HepG2 (cell line): Measurements from ENCODE around the gene FNDC3B. TPM values are rescaled to one million over a fixed set of nuclear protein-coding genes. Genes with fewer than 3 reads are reported as not detected.

ENCODE experiments used
- ATAC-seq: fragments of 200-7000 bp; cut with Tn5 transposase; 3 replicates; pipeline ENCODE4 v1.9.1; 2020; ENCODE audit warnings: mild to moderate bottlenecking, moderate library complexity
- BruUV-seq: library from RNA; stranded (reverse); fragments of 400-500 nt; replicated peaks from 2 replicates; lab custom pipeline; 2021; lab: Mats Ljungman, UMichigan
- CTCF ChIA-PET: fragments of 300-600 bp; formaldehyde crosslinking; extraction: SDS; loops from one replicate; lab custom pipeline; 2021; ENCODE audit warnings: low total read pairs, inconsistent platforms, low intra/inter-chr PET ratio; lab: Yijun Ruan, JAX
- POLR2A ChIA-PET: fragments of 350-600 bp; sonication (Branson Sonifier 250); formaldehyde crosslinking; loops from one replicate; lab custom pipeline; 2020; ENCODE audit warnings: antibody characterized with exemption, inconsistent platforms; lab: Yijun Ruan, JAX
- DNase-seq: peaks from one replicate; pipeline ENCODE4 v3.0.0-alpha.2; 2015; ENCODE audit warnings: low spot score
- FAIRE-seq: peaks from 3 replicates; lab custom pipeline; 2011; peaks lifted over from hg19 to GRCh38; lab: Jason Lieb, UNC
- H2AFZ ChIP-seq: one replicate; pipeline ENCODE4 v1.6.1; 2011; ENCODE audit warnings: low read length, inconsistent platforms
- H3K27ac ChIP-seq: fragments of 300-600 bp; 3 replicates; pipeline ENCODE4 v1.8.0; 2011; ENCODE audit warnings: mixed run types, mild to moderate bottlenecking, mixed read lengths, low read length, inconsistent platforms; ENCODE audit not compliant: insufficient read depth; ENCODE audit errors: extremely low read length
- H3K27me3 ChIP-seq, 2 experiments: fragments of 200-600 bp in 1 of 2; 2 replicates in 1 of 2; 3 replicates in 1 of 2; pipeline versions ENCODE4 v1.6.0 to v1.8.0; 2011; ENCODE audit warnings: low read length in 2 of 2, mild to moderate bottlenecking in 2 of 2, moderate library complexity in 2 of 2, inconsistent platforms in 1 of 2; ENCODE audit not compliant: insufficient read depth in 2 of 2, control insufficient read depth in 1 of 2
- H3K36me3 ChIP-seq, 2 experiments: fragments of 200-600 bp in 1 of 2; replicated peaks in 1 of 2; 2 replicates in 1 of 2; 3 replicates in 1 of 2; pipeline versions ENCODE4 v1.5.1 to v1.8.0; 2011; ENCODE audit warnings: low read length in 2 of 2, inconsistent platforms in 1 of 2; ENCODE audit not compliant: insufficient read depth in 2 of 2, control insufficient read depth in 1 of 2
- H3K4me1 ChIP-seq: 2 replicates; pipeline ENCODE4 v1.5.1; 2012; ENCODE audit warnings: low read length, inconsistent platforms; ENCODE audit not compliant: insufficient read depth
- H3K4me2 ChIP-seq: 2 replicates; pipeline ENCODE4 v1.6.0; 2011; ENCODE audit warnings: low read depth, low read length, inconsistent platforms
- H3K4me3 ChIP-seq, 3 experiments: fragments of 200-600 bp in 1 of 3; sonication (generic), shearing (Covaris generic) in 1 of 3; replicated peaks in 1 of 3; 2 replicates each; pipeline ENCODE4 v1.5.1; 2011 to 2016; ENCODE audit warnings: low read length in 3 of 3, inconsistent platforms in 2 of 3, low read depth in 2 of 3, mild to moderate bottlenecking in 2 of 3, control low read depth in 1 of 3, mixed read lengths in 1 of 3; ENCODE audit not compliant: insufficient read depth in 1 of 3
- H3K79me2 ChIP-seq: one replicate; pipeline ENCODE4 v1.6.1; 2011; ENCODE audit warnings: low read length, inconsistent platforms; ENCODE audit not compliant: insufficient read depth
- H3K9ac ChIP-seq: 2 replicates; pipeline ENCODE4 v1.6.0; 2011; ENCODE audit warnings: mild to moderate bottlenecking, low read depth, low read length, inconsistent platforms; ENCODE audit not compliant: insufficient read depth
- H3K9me3 ChIP-seq: 2 replicates; pipeline ENCODE4 v1.5.1; 2012; ENCODE audit warnings: mild to moderate bottlenecking, low read length
- H4K20me1 ChIP-seq: 2 replicates; pipeline ENCODE4 v1.6.0; 2011; ENCODE audit warnings: inconsistent platforms, mild to moderate bottlenecking, low read length, moderate library complexity; ENCODE audit not compliant: insufficient read depth
- BCL6 ChIP-seq: IDR thresholded peaks from 2 replicates; pipeline ENCODE4 v1.6.1; 2016; ENCODE audit warnings: missing genetic modification reagents, missing compliant biosample characterization
- HNF4A ChIP-seq: sonication (generic); formaldehyde crosslinking; IDR thresholded peaks from 2 replicates; pipeline ENCODE4 v1.4.0; 2020; ENCODE audit warnings: missing genetic modification reagents
- PHF21A ChIP-seq: sonication (generic); formaldehyde crosslinking; IDR thresholded peaks from 2 replicates; pipeline ENCODE4 v1.5.0; 2020; ENCODE audit warnings: mild to moderate bottlenecking, missing genetic modification reagents
- POLR2AphosphoS2 ChIP-seq: IDR thresholded peaks from 2 replicates; pipeline ENCODE4 v1.6.1; 2011; ENCODE audit warnings: low read depth, low read length, improper control_type of control experiment
- RBM22 ChIP-seq: fragments of 200-400 bp; formaldehyde crosslinking; optimal IDR thresholded peaks from 2 replicates; pipeline ENCODE3; 2017; ENCODE audit warnings: mild to moderate bottlenecking, low read length, moderate library complexity
- ZNF552 ChIP-seq: sonication (generic); formaldehyde crosslinking; IDR thresholded peaks from 2 replicates; pipeline ENCODE4 v1.9.0; 2022; ENCODE audit warnings: missing genetic modification reagents, mild to moderate bottlenecking, borderline replicate concordance
- WGBS: methylation state at CpG from one replicate; pipeline ENCODE4 v1.1.6; 2017; ENCODE audit warnings: low lambda C conversion rate; 5-methylcytosine and 5-hydroxymethylcytosine counted together
- in situ Hi-C: cut with HindIII; loops from 2 replicates; pipeline ENCODE4 v1.10.0; 2017; ENCODE audit warnings: low pct_unique_long_range_greater_than_20kb; ENCODE audit not compliant: extremely low pct_ligation_motif_present
- intact Hi-C: fragments of 100-400 bp; cut with micrococcal nuclease; formaldehyde crosslinking; loops from one replicate; pipeline ENCODE4 v1.10.0; 2022; ENCODE audit not compliant: unreplicated experiment
- polyA plus RNA-seq, 8 experiments: library from polyadenylated mRNA; depleted of rRNA in 3 of 8; stranded (reverse) in 7 of 8; unstranded in 1 of 8; fragments of >200 nt; fragmentation: Illumina TruSeq in 4 of 8; extraction: Trizol in 4 of 8; gene quantifications; 2 replicates each; pipeline versions ENCODE4 v1.2.1 to v1.2.3, GENCODE V29; 2011 to 2016; ENCODE audit warnings: low read depth in 4 of 8, missing spikeins in 1 of 8, mixed read lengths in 1 of 8; ENCODE audit not compliant: insufficient read depth in 1 of 8
- total RNA-seq, 5 experiments: library from RNA; depleted of rRNA; stranded (reverse); fragments of >200 nt; fragmentation: Illumina TruSeq; extraction: Trizol; gene quantifications; 2 replicates each; pipeline ENCODE4 v1.2.3, GENCODE V29; 2016; ENCODE audit warnings: low read depth in 1 of 5
- TF ChIP-seq, protein P1 (sequence below): sonication (generic); formaldehyde crosslinking; IDR thresholded peaks from 2 replicates; pipeline ENCODE4; 2020; ENCODE audit warnings: missing genetic modification reagents, mild to moderate bottlenecking, borderline replicate concordance
- TF ChIP-seq, protein P2 (sequence below): sonication (generic); formaldehyde crosslinking; IDR thresholded peaks from 2 replicates; pipeline ENCODE4 v1.4.0; 2020; ENCODE audit warnings: missing genetic modification reagents, low read depth, mild to moderate bottlenecking, borderline replicate concordance
- TF ChIP-seq, protein P3 (sequence below): sonication (generic); formaldehyde crosslinking; IDR thresholded peaks from 2 replicates; pipeline ENCODE4 v1.5.1; 2020; ENCODE audit warnings: mild to moderate bottlenecking, missing genetic modification reagents

Gene FNDC3B
- total and polyA plus RNA-seq, 2 of the 13 experiments (the other 11 are each of a cell fraction or from before 2014, with no cell fraction given): 74.8 to 103 TPM

DNA sequence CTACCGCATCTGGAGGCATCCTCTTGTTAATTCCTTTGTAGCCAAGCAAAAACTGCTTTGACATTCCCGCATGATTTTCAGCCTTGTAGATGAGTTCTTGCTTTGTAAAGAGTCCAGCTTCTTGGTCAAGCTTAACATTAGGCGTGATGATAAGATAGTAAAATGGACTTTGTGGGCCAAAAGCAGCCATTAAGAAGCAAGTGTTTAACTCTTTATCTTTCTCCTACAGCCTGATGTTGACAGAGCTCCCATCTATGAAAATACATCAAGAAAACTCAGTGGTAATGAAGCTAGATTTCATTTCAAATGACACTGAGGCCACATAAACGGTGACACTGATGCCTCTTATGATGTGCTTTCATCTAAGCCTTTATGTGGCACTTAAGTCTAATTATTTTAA is 33.2 kb downstream of the FNDC3B start:
- no peak for FAIRE-seq
- H3K27me3 ChIP-seq: no peaks in the 10 kb centered on the region
- peak overlapping the region; percentile 38 for H3K27ac ChIP-seq
- H3K4me2 ChIP-seq: peak overlapping the region; percentile 20; the same call in 1 of the 2 replicates
- no peak overlapping the region for H3K4me3 ChIP-seq
- ATAC-seq: no peak
- no peaks in the 10 kb centered on the region for H3K9me3 ChIP-seq
- no peak for DNase-seq
- H3K36me3 ChIP-seq: peaks cover 8 to 58% of the 10 kb centered on the region in 2 experiments
- H3K9ac ChIP-seq: no peak overlapping the region
- intact Hi-C loops (no loop called here), in situ Hi-C loops (no loop called here)
- H4K20me1 ChIP-seq: peaks cover 100% of the 10 kb centered on the region
- peaks cover 100% of the 10 kb centered on the region for H3K4me1 ChIP-seq
- ChIA-PET POLR2A (no interaction called here), CTCF (no interaction called here)
- peak; percentile 77 for TF ChIP-seq RBM22
- TF ChIP-seq, protein P1, sequence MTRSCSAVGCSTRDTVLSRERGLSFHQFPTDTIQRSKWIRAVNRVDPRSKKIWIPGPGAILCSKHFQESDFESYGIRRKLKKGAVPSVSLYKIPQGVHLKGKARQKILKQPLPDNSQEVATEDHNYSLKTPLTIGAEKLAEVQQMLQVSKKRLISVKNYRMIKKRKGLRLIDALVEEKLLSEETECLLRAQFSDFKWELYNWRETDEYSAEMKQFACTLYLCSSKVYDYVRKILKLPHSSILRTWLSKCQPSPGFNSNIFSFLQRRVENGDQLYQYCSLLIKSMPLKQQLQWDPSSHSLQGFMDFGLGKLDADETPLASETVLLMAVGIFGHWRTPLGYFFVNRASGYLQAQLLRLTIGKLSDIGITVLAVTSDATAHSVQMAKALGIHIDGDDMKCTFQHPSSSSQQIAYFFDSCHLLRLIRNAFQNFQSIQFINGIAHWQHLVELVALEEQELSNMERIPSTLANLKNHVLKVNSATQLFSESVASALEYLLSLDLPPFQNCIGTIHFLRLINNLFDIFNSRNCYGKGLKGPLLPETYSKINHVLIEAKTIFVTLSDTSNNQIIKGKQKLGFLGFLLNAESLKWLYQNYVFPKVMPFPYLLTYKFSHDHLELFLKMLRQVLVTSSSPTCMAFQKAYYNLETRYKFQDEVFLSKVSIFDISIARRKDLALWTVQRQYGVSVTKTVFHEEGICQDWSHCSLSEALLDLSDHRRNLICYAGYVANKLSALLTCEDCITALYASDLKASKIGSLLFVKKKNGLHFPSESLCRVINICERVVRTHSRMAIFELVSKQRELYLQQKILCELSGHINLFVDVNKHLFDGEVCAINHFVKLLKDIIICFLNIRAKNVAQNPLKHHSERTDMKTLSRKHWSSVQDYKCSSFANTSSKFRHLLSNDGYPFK (CRISPR knock-in tag): no peak
- no peak overlapping the region for H2AFZ ChIP-seq
- 73% methylated on average over 4 of the region's 4 CpGs for WGBS
- BruUV-seq: no TSS peak
- peaks cover 100% of the 10 kb centered on the region for H3K79me2 ChIP-seq

DNA sequence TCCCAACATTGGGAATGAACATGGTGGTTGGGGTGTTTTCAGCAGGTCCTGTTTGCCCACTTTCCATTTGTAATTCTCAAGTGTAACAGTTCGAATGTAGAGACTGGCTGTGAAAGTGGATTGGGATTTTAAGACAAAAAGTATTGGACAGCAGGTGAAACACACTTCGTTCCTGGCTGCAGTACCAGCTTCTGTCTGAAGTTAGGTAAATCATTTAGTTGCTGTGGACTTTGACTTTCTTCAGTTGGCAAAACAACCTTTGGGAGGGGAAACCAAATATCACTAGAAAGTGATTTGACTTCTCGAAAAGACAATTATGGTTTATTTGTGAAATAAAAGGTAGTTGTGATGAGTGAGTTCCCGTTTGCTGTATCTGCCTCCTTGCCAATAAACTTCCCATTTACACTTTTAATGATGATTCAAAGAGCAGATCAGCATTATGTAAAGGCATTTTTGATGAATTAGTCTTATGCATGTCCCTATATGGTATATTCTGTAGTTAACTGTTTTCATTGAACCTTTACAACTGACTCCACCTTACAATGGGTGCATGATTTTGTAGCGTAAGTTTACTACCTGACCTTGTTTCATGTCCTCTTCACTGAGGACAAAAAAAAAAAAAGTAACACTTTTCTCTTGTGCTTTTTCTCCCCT is 34.0 kb downstream of the FNDC3B start:
- FAIRE-seq (no peak), DNase-seq (no peak), ATAC-seq (peak; percentile 4; the same call in 2 of the 3 replicates)
- 67% methylated on average over 5 of the region's 5 CpGs for WGBS
- TF ChIP-seq HNF4A: peak; percentile 41
- TF ChIP-seq, protein P2, sequence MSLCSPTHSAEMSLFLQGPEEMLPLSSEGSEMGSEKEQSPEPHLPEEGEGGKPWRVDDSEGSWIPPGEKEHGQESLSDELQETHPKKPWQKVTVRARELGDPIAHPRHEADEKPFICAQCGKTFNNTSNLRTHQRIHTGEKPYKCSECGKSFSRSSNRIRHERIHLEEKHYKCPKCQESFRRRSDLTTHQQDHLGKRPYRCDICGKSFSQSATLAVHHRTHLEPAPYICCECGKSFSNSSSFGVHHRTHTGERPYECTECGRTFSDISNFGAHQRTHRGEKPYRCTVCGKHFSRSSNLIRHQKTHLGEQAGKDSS (CRISPR knock-in tag): no peak
- peak; percentile 41; the same call in 1 of the 2 replicates for TF ChIP-seq BCL6 (CRISPR knock-in tag)
- no peak for TF ChIP-seq ZNF552 (CRISPR knock-in tag)
- no peak for TF ChIP-seq PHF21A
- TF ChIP-seq, protein P3, sequence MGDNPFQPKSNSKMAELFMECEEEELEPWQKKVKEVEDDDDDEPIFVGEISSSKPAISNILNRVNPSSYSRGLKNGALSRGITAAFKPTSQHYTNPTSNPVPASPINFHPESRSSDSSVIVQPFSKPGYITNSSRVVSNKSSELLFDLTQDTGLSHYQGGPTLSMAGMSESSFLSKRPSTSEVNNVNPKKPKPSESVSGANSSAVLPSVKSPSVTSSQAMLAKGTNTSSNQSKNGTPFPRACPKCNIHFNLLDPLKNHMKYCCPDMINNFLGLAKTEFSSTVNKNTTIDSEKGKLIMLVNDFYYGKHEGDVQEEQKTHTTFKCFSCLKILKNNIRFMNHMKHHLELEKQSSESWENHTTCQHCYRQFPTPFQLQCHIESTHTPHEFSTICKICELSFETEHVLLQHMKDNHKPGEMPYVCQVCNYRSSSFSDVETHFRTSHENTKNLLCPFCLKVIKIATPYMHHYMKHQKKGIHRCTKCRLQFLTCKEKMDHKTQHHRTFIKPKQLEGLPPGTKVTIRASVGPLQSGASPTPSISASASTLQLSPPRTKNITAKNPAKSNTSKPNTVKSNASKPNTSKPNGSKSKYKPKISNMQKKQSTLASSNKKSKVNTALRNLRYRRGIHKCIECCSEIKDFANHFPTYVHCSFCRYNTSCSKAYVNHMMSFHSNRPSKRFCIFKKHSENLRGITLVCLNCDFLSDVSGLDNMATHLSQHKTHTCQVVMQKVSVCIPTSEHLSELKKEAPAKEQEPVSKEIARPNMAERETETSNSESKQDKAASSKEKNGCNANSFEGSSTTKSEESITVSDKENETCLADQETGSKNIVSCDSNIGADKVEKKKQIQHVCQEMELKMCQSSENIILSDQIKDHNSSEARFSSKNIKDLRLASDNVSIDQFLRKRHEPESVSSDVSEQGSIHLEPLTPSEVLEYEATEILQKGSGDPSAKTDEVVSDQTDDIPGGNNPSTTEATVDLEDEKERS (CRISPR knock-in tag): no peak
- 0 out of 2 replicates have a peak, but pooled peaks have one; percentile 36 for TF ChIP-seq POLR2AphosphoS2
- Histone ChIP-seq H2AFZ (no peak overlapping the region), H3K9ac (no peak overlapping the region), H3K36me3 (peaks cover 7 to 50% of the 10 kb centered on the region in 2 experiments), H3K9me3 (no peaks in the 10 kb centered on the region), H3K4me2 (peak overlapping the region; percentile 20; the same call in 1 of the 2 replicates), H4K20me1 (peaks cover 100% of the 10 kb centered on the region), H3K27ac (peak overlapping the region; percentile 38), H3K4me3 (no peak overlapping the region), H3K4me1 (peaks cover 100% of the 10 kb centered on the region), H3K27me3 (no peaks in the 10 kb centered on the region), H3K79me2 (peaks cover 100% of the 10 kb centered on the region)
- in situ Hi-C loops (no loop called here), intact Hi-C loops (no loop called here)
- POLR2A ChIA-PET: no interaction called here
- CTCF ChIA-PET: no interaction called here
- no TSS peak for BruUV-seq
